Measurements from ENCODE around the gene KIF4B.

Gene KIF4B

GRCh38 chr5:155056644-155057269 is 43.2 kb downstream of the KIF4B start:
- DNase-seq (ENCODE audit: low read depth): no peak
- H3K4me3 ChIP-seq (ENCODE audit: low read length): no peak overlapping the region
- TF ChIP-seq CTCF (conservative IDR thresholded peaks at IDR 0.05; ENCODE audit: low read length): no peak

- no peak for DNase-seq (ENCODE audit: low read depth)
- H3K4me3 ChIP-seq (ENCODE audit: low read length): no peak overlapping the region
- no peak for TF ChIP-seq CTCF (conservative IDR thresholded peaks at IDR 0.05; ENCODE audit: low read length)
These were observed 44.1 kb downstream of the KIF4B start for GRCh38 chr5:155057626-155058025.

- no peak overlapping the region for H3K4me3 ChIP-seq (ENCODE audit: low read length)
- TF ChIP-seq CTCF (conservative IDR thresholded peaks at IDR 0.05; ENCODE audit: low read length): no peak
- DNase-seq (ENCODE audit: low read depth): no peak
These were observed 51.0 kb downstream of the KIF4B start for GRCh38 chr5:155064580-155064979.

DNA sequence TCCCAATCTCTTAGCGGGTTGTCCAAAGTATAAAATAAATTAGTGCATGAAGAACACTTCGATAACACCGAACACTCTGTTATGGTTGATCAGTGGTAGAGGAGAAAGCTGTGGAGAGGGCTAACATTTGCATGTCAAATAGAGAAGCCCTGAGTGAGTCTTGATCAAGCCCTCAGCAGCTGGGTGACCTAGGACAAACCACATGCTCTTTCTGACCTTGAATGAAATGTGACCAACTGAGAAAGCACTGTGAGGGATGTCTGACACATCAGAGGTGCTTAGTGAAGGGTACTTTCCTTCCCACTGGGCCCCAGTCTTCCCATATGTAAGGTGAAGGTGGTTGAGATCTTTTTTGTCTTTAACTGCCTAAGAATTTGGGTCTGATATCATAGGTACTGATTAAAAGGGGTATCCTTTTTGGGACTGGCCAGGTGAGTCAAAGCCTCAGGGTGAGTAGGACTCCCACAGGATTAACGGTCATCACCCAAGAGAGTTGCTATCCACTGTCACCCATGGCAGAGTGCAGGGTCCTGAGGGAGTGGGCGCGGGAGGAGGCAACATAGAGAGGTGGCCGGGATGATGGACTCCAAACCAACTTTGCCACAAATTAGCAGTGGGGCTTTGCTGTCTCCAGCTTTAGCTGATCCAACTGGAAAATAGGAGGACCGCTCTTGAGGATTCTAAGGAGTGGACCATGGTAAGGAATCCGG is 53.5 kb downstream of the KIF4B start:
- no peak for TF ChIP-seq CTCF (conservative IDR thresholded peaks at IDR 0.05; ENCODE audit: low read length)
- H3K4me3 ChIP-seq (ENCODE audit: low read length): no peak overlapping the region
- no peak for DNase-seq (ENCODE audit: low read depth)

Data from AG10803 (cell line).